PC-9 (cell line): ENCODE data around the gene NLRP1. TPM values are rescaled to one million over a fixed set of nuclear protein-coding genes. Genes with fewer than 3 reads are reported as not detected.

Source experiments
- BruUV-seq: library from RNA; stranded (reverse); fragments of 400-500 nt; replicated peaks from 2 replicates; lab custom pipeline; 2021; lab: Mats Ljungman, UMichigan
- CTCF ChIA-PET: fragments of 300-600 bp; sonication (Branson Sonifier 250); formaldehyde crosslinking; loops from one replicate; lab custom pipeline; 2022; ENCODE audit warnings: antibody characterized with exemption; lab: Charles Lee
- POLR2A ChIA-PET: fragments of 300-600 bp; sonication (Branson Sonifier 250); formaldehyde crosslinking; loops from one replicate; lab custom pipeline; 2022; ENCODE audit warnings: antibody characterized with exemption; ENCODE audit not compliant: unreplicated experiment; lab: Charles Lee
- DNase-seq, 2 experiments: peaks; one replicate each; pipeline versions ENCODE4 v3.0.0 to v3.0.0-alpha.2; 2015 to 2022; ENCODE audit warnings: mixed read lengths in 1 of 2
- H2AFZ ChIP-seq: fragments of 200-600 bp; sonication (generic); 2 replicates; pipeline ENCODE4 v1.8.1; 2017; ENCODE audit warnings: antibody characterized with exemption
- H3F3A ChIP-seq: fragments of 200-600 bp; sonication (generic); 2 replicates; pipeline ENCODE4 v1.8.1; 2017; ENCODE audit warnings: antibody characterized with exemption, mild to moderate bottlenecking, low read depth; ENCODE audit not compliant: insufficient read depth
- H3K27ac ChIP-seq: fragments of 200-600 bp; sonication (generic); 2 replicates; pipeline ENCODE4 v1.6.1; 2016; ENCODE audit warnings: mixed run types
- H3K27me3 ChIP-seq: fragments of 200-600 bp; sonication (generic); 2 replicates; pipeline ENCODE4 v1.6.1; 2016; ENCODE audit warnings: low read depth, mixed run types; ENCODE audit not compliant: insufficient read depth
- H3K36me3 ChIP-seq: fragments of 200-600 bp; sonication (generic); 2 replicates; pipeline ENCODE4 v1.6.1; 2016; ENCODE audit warnings: low read depth, mixed run types
- H3K4me1 ChIP-seq: fragments of 200-600 bp; sonication (generic); replicated peaks from 2 replicates; pipeline ENCODE4 v1.6.1; 2016; ENCODE audit warnings: mixed run types; ENCODE audit not compliant: insufficient read depth
- H3K4me2 ChIP-seq: fragments of 200-600 bp; sonication (generic); 2 replicates; pipeline ENCODE4 v1.6.1; 2017; ENCODE audit warnings: mixed run types
- H3K4me3 ChIP-seq: fragments of 200-600 bp; sonication (generic); 2 replicates; pipeline ENCODE4 v1.6.1; 2016; ENCODE audit warnings: mixed run types
- H3K79me2 ChIP-seq: fragments of 200-600 bp; sonication (generic); 2 replicates; pipeline ENCODE4 v1.6.1; 2017; ENCODE audit warnings: low read depth, mixed run types
- H3K9me2 ChIP-seq: fragments of 200-600 bp; sonication (generic); 2 replicates; pipeline ENCODE4 v1.8.1; 2017; ENCODE audit warnings: mild to moderate bottlenecking; ENCODE audit not compliant: insufficient read depth
- H3K9me3 ChIP-seq: fragments of 200-600 bp; sonication (generic); 2 replicates; pipeline ENCODE4 v1.8.1; 2016; ENCODE audit warnings: low read depth; ENCODE audit not compliant: insufficient read depth
- H4K20me1 ChIP-seq: fragments of 200-600 bp; sonication (generic); 2 replicates; pipeline ENCODE4 v1.8.1; 2017; ENCODE audit not compliant: insufficient read depth
- EZH2 ChIP-seq: fragments of 200-600 bp; sonication (generic); IDR thresholded peaks from 2 replicates; pipeline ENCODE4 v1.8.0; 2017; ENCODE audit warnings: antibody characterized with exemption, low read depth
- intact Hi-C: fragments of 100-400 bp; cut with micrococcal nuclease; formaldehyde crosslinking; loops from one replicate; pipeline ENCODE4 v1.10.0; 2022; ENCODE audit not compliant: unreplicated experiment
- total RNA-seq: library from RNA; stranded (reverse); gene quantifications from 2 replicates; pipeline ENCODE4 v1.2.3, GENCODE V29; 2021
- TF ChIP-seq, protein P1 (sequence below): fragments of 200-600 bp; sonication (generic); conservative IDR thresholded peaks from 2 replicates; pipeline ENCODE4 v1.6.1; 2017; ENCODE audit warnings: mixed run types, antibody characterized with exemption, mild to moderate bottlenecking, moderate library complexity

NLRP1 gene
- total RNA-seq, 1 experiment from 2014 or later: 0.63 TPM

DNA sequence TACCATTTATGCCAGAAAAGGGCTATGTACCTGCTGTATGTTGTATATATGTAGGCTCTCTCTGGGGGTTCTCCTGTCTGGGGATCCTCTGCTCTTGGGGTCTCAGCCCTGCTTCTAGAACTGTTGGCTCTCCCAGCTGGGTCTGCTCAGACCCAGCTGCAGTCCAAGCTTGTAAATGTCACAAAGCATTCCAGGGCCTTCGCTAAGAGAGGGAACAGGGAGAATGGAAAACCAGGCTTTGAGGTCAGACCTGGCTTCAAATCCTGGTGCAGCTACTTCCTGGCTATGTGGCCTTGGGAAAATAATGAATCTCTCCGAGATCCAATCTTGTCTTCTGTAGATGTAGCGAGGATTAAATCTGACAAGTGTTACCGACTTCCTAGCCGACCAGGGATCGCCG lies 44.0 kb downstream of the NLRP1 start:
- Histone ChIP-seq H4K20me1 (no peaks in the 10 kb centered on the region), H3K36me3 (no peaks in the 10 kb centered on the region), H3K79me2 (no peaks in the 10 kb centered on the region), H3K9me3 (no peaks in the 10 kb centered on the region), H3K4me1 (no peaks in the 10 kb centered on the region), H3K27me3 (0 out of 2 replicates have a peak, but pooled peaks cover 5% of the 10 kb centered on the region), H3K4me3 (no peak overlapping the region), H3F3A (no peaks in the 10 kb centered on the region), H2AFZ (no peak overlapping the region), H3K27ac (no peak overlapping the region), H3K9me2 (no peaks in the 10 kb centered on the region), H3K4me2 (no peak overlapping the region)
- BruUV-seq: no TSS peak
- TF ChIP-seq EZH2: no peak
- TF ChIP-seq, protein P1, sequence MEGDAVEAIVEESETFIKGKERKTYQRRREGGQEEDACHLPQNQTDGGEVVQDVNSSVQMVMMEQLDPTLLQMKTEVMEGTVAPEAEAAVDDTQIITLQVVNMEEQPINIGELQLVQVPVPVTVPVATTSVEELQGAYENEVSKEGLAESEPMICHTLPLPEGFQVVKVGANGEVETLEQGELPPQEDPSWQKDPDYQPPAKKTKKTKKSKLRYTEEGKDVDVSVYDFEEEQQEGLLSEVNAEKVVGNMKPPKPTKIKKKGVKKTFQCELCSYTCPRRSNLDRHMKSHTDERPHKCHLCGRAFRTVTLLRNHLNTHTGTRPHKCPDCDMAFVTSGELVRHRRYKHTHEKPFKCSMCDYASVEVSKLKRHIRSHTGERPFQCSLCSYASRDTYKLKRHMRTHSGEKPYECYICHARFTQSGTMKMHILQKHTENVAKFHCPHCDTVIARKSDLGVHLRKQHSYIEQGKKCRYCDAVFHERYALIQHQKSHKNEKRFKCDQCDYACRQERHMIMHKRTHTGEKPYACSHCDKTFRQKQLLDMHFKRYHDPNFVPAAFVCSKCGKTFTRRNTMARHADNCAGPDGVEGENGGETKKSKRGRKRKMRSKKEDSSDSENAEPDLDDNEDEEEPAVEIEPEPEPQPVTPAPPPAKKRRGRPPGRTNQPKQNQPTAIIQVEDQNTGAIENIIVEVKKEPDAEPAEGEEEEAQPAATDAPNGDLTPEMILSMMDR: no peak
- no peak for DNase-seq
- CTCF ChIA-PET: no interaction called here
- POLR2A ChIA-PET: no interaction called here
- intact Hi-C loops: no loop called here

DNA sequence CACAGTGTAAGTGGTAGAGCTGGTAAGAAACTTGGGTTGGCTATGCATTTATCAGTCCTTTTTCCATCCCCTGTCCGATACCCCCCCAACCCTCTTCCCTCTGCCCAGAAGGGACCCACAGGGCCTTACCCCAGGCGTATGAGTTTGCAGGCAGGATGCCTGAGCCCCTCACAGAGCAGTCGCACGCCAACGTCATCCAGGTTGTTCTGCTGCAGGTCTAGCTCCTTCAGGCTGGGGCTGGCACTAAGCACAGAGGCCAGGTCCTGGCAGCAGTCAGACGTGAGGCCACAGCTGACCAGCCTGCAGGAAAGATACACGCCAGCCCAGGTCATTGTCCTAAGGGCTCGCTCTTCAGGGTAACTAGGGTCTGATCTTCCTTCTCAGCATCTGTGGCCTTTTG lies 45.0 kb downstream of the NLRP1 start:
- H3K9me2 ChIP-seq: no peaks in the 10 kb centered on the region
- no peaks in the 10 kb centered on the region for H3K36me3 ChIP-seq
- H3K27me3 ChIP-seq: 0 out of 2 replicates have a peak, but pooled peaks cover 5% of the 10 kb centered on the region
- H4K20me1 ChIP-seq: no peaks in the 10 kb centered on the region
- DNase-seq: no peak
- H3K9me3 ChIP-seq: no peaks in the 10 kb centered on the region
- BruUV-seq: no TSS peak
- H3K4me3 ChIP-seq: no peak overlapping the region
- intact Hi-C loops: no loop called here
- no peak for TF ChIP-seq EZH2
- TF ChIP-seq, protein P1: no peak
- H3K4me1 ChIP-seq: no peaks in the 10 kb centered on the region
- ChIA-PET POLR2A (interaction anchor here (0.6 kb wide), 1 partner anchor 153 kb away, joined by 3 read pairs; no protein-coding TSS in a partner anchor), CTCF (no interaction called here)
- no peak overlapping the region for H2AFZ ChIP-seq
- no peaks in the 10 kb centered on the region for H3F3A ChIP-seq
- no peak overlapping the region for H3K27ac ChIP-seq
- H3K4me2 ChIP-seq: no peak overlapping the region
- no peaks in the 10 kb centered on the region for H3K79me2 ChIP-seq

DNA sequence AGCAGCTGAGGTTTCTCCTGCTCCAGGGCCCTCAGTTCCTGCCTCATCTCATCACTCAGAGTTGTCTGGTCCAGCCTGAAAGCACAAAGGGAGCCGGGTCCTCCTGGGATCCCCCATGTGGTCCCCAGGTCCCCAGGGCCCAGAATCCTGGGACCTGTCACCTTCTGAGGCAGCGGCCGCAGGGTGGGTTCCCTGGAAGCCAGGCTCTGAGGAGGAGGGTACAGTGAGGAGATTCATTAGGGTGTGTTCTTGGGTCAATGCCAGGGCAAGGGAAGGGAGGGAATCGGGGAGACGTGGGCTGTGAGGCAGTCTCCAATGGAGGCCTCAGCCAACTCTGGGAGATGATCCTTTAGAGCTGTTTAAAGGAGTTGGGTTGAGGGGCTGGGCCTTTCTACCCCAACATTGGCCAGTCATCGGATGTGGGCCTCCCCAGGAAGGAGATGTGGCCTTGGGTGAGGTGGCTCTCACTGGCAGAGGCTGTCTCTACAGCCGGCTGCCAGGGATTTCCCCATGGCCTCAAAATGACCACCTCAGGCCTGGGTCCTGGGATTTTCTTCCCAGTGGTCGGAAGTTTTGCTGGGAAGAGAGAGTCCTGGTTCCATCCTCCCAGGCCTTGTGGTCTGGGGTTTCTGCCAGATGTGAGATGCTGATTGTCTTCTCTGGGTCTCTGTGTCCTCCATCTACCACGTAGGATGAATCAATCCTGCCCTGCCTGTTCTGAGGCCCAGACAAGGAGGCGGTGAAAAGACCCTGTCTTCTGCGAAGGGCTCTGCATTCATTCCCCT lies 47.3 kb downstream of the NLRP1 start:
- Histone ChIP-seq H3K4me3 (no peak overlapping the region), H3K79me2 (no peaks in the 10 kb centered on the region), H3K9me2 (no peaks in the 10 kb centered on the region), H3K4me1 (no peaks in the 10 kb centered on the region), H3K9me3 (no peaks in the 10 kb centered on the region), H3F3A (no peaks in the 10 kb centered on the region), H4K20me1 (no peaks in the 10 kb centered on the region), H2AFZ (no peak overlapping the region), H3K27ac (no peak overlapping the region), H3K36me3 (no peaks in the 10 kb centered on the region), H3K4me2 (no peak overlapping the region), H3K27me3 (0 out of 2 replicates have a peak, but pooled peaks cover 5% of the 10 kb centered on the region)
- BruUV-seq: no TSS peak
- intact Hi-C loops: no loop called here
- ChIA-PET POLR2A (no interaction called here), CTCF (no interaction called here)
- DNase-seq: no peak
- no peak for TF ChIP-seq EZH2
- TF ChIP-seq, protein P1: no peak
